Rectal smooth muscle tissue (tissue), 1 donor: ENCODE data around the gene SLC25A6.
"Not testable (repeated sequence)": the region's sequence is repeated elsewhere in the genome, so short reads cannot be mapped to it uniquely, and the experiment has no call there.

ENCODE experiments used
- H3K27ac ChIP-seq: one replicate; pipeline ENCODE4 v1.7.0; 2013; ENCODE audit warnings: low read depth, low read length, inconsistent platforms
- H3K27me3 ChIP-seq: one replicate; pipeline ENCODE4 v1.7.0; 2013; ENCODE audit warnings: low read length; ENCODE audit not compliant: control insufficient read depth, insufficient read depth
- H3K36me3 ChIP-seq: one replicate; pipeline ENCODE4 v1.7.0; 2013; ENCODE audit warnings: low read length; ENCODE audit not compliant: control insufficient read depth, insufficient read depth
- H3K4me1 ChIP-seq: one replicate; pipeline ENCODE4 v1.7.0; 2013; ENCODE audit warnings: low read length; ENCODE audit not compliant: control insufficient read depth, insufficient read depth
- H3K4me3 ChIP-seq: one replicate; pipeline ENCODE4 v1.7.0; 2013; ENCODE audit warnings: low read length
- H3K9ac ChIP-seq: one replicate; pipeline ENCODE4 v1.7.0; 2013; ENCODE audit warnings: low read length

Gene SLC25A6

GRCh38 chrX:1384658-1385252 lies 7.2 kb downstream of the SLC25A6 start:
- peaks cover 13% of the 10 kb centered on the region for H3K4me1 ChIP-seq
- no peak overlapping the region for H3K27ac ChIP-seq
- H3K36me3 ChIP-seq = peaks cover 51% of the 10 kb centered on the region
- no peak overlapping the region for H3K9ac ChIP-seq
- no peak overlapping the region for H3K4me3 ChIP-seq
- no peaks in the 10 kb centered on the region for H3K27me3 ChIP-seq

DNA sequence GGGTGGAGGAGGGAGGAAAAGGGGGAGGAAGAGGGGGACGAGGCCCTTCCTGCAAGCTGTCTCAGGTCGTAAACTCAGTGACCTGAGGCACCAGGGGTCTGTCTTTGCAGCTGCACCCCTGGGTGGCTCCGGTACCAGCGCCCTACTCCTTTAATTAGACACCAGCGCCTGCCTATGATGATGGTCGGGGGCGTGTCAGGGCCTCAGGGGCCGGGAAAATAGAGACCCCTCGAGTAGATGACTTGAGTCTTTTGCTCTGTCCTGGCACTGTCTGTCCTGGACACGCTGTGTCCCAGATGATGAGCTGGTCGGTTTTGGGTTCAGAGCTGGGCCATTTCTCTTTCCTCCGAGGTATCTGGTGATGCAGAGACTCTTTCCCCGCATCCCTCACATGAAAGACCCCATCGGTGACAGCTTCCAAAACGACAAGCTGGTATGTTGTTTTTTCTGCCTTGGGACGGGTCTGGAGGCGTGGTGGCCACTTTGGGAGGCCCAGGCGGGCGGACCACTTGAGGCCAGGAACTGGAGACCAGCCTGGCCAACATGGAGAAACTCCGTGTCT lies 11.2 kb downstream of the SLC25A6 start:
- H3K4me3 ChIP-seq = no peak overlapping the region
- no peaks in the 10 kb centered on the region for H3K27me3 ChIP-seq
- no peaks in the 10 kb centered on the region for H3K4me1 ChIP-seq
- H3K27ac ChIP-seq = no peak overlapping the region
- peaks cover 13% of the 10 kb centered on the region for H3K36me3 ChIP-seq
- no peak overlapping the region for H3K9ac ChIP-seq

DNA sequence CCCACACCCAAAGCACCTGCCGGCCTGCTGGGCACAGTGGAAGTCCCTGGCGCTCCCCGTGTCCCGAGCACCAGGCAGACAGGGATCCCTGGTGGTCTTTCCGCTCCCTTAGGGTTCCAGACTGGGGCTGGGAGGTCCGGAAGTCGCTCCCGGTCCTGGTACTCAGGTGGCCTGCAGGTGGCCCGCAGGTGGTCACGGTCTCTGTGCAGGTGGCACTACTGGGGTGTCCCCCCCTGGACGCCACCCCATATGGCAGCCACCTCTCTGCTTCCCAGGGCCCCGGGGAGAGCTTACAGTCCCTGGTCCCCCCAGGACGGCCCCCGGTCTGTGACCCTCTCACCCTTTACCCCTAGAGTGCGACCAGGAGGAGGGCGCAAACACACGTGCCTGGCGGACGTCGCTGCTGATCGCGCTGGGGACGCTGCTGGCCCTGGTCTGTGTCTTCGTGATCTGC lies 13.6 kb downstream of the SLC25A6 start:
- Histone ChIP-seq H3K4me3 (no peak overlapping the region), H3K4me1 (no peaks in the 10 kb centered on the region), H3K36me3 (peaks cover 2% of the 10 kb centered on the region), H3K9ac (no peak overlapping the region), H3K27ac (no peak overlapping the region), H3K27me3 (no peaks in the 10 kb centered on the region)

- H3K4me3 ChIP-seq = no peak overlapping the region
- H3K27me3 ChIP-seq = no peaks in the 10 kb centered on the region
- H3K4me1 ChIP-seq = no peaks in the 10 kb centered on the region
- H3K36me3 ChIP-seq = no peaks in the 10 kb centered on the region
- no peak overlapping the region for H3K9ac ChIP-seq
- no peak overlapping the region for H3K27ac ChIP-seq
Measured at GRCh38 chrX:1368385-1368698, 23.6 kb downstream of the SLC25A6 start.

- not testable (repeated sequence) for H3K27me3 ChIP-seq, H3K4me1 ChIP-seq, H3K27ac ChIP-seq, H3K36me3 ChIP-seq, H3K9ac ChIP-seq, H3K4me3 ChIP-seq
Measured at GRCh38 chrX:1366363-1366762, 25.6 kb downstream of the SLC25A6 start.

GRCh38 chrX:1361910-1362309 lies 30.0 kb downstream of the SLC25A6 start:
- Histone ChIP-seq H3K27ac (no peak overlapping the region), H3K27me3 (no peaks in the 10 kb centered on the region), H3K4me3 (no peak overlapping the region), H3K9ac (no peak overlapping the region), H3K36me3 (no peaks in the 10 kb centered on the region), H3K4me1 (no peaks in the 10 kb centered on the region)

DNA sequence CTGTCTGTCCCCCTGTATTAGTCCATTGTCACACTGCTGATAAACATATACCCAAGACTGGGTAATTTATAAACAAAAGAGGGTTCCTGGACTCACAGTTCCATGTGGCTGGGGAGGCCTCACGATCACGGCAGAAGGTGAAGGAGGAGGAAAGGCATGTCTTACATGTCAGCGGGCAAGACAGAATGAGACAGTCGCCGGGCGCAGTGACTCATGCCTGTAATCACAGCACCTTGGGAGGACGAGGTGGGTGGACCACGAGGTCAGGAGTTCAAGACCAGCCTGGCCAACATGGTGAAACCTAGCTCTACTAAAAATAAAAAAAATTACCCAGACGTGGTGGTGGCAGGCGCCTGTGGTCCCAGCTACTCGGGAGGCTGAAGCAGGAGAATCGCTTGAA lies 30.6 kb downstream of the SLC25A6 start:
- Histone ChIP-seq H3K27me3 (no peaks in the 10 kb centered on the region), H3K4me3 (no peak overlapping the region), H3K27ac (no peak overlapping the region), H3K9ac (no peak overlapping the region), H3K36me3 (no peaks in the 10 kb centered on the region), H3K4me1 (no peaks in the 10 kb centered on the region)

GRCh38 chrX:1360171-1360570 lies 31.7 kb downstream of the SLC25A6 start:
- Histone ChIP-seq H3K4me3 (no peak overlapping the region), H3K27me3 (no peaks in the 10 kb centered on the region), H3K36me3 (no peaks in the 10 kb centered on the region), H3K27ac (no peak overlapping the region), H3K4me1 (no peaks in the 10 kb centered on the region), H3K9ac (no peak overlapping the region)

DNA sequence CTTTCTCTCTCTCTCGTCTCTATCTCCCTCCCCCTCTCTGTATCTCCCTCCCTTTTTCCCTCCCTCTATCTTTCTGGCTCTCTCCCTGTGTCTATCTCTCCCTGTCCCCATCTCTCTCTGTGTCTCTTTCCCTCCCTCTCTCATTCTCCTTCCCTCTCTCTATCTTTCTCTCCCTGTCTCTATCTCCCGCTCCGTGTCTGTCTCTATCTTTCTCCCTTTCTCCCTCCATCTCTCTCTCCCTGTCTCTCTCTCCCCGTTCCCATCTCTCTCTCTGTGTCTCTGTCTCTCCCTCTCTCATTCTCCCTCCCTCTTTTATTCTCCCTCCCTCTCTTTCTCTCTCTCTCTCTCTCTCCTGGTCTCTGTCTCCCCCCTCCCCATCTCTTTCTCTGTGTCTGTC lies 32.4 kb downstream of the SLC25A6 start:
- H3K27ac ChIP-seq = no peak overlapping the region
- H3K4me1 ChIP-seq = no peaks in the 10 kb centered on the region
- no peak overlapping the region for H3K9ac ChIP-seq
- no peak overlapping the region for H3K4me3 ChIP-seq
- H3K36me3 ChIP-seq = no peaks in the 10 kb centered on the region
- no peaks in the 10 kb centered on the region for H3K27me3 ChIP-seq

DNA sequence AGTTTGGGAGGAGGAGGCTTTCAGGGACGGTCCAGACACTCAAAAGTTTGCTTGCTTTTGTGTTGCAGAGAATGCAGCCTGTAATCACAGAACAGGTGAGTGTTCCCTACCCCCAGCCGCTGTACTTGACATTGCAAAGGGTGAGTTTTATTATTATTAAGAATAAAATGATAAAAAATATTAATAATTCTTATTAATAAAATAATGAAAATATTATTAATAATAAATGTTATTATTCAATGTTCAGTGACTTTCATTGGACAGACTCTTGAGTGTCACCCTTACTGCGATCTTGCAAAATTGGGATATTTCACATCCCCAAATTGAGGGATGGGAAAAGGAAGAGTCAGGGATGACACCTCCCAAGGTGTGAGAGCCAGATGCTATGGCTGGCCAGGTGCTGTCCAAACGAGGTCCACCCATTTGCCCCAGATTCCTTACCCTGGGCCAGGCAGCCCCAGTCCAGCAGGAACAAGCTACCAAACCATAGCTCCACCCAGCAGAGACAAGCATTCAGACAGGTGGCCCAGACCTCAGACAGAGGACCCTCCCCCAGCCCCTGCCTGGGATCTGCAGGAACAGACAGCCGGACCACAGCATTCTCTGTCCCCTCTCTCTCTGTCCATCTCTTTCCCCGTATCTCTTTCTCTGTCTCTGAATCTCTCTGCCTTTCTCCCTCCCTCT lies 33.0 kb downstream of the SLC25A6 start:
- Histone ChIP-seq H3K27ac (no peak overlapping the region), H3K27me3 (no peaks in the 10 kb centered on the region), H3K36me3 (no peaks in the 10 kb centered on the region), H3K4me3 (no peak overlapping the region), H3K4me1 (no peaks in the 10 kb centered on the region), H3K9ac (no peak overlapping the region)

GRCh38 chrX:1357993-1358392 lies 33.9 kb downstream of the SLC25A6 start:
- no peak overlapping the region for H3K9ac ChIP-seq
- H3K36me3 ChIP-seq = no peaks in the 10 kb centered on the region
- no peaks in the 10 kb centered on the region for H3K4me1 ChIP-seq
- no peak overlapping the region for H3K27ac ChIP-seq
- no peak overlapping the region for H3K4me3 ChIP-seq
- no peaks in the 10 kb centered on the region for H3K27me3 ChIP-seq

DNA sequence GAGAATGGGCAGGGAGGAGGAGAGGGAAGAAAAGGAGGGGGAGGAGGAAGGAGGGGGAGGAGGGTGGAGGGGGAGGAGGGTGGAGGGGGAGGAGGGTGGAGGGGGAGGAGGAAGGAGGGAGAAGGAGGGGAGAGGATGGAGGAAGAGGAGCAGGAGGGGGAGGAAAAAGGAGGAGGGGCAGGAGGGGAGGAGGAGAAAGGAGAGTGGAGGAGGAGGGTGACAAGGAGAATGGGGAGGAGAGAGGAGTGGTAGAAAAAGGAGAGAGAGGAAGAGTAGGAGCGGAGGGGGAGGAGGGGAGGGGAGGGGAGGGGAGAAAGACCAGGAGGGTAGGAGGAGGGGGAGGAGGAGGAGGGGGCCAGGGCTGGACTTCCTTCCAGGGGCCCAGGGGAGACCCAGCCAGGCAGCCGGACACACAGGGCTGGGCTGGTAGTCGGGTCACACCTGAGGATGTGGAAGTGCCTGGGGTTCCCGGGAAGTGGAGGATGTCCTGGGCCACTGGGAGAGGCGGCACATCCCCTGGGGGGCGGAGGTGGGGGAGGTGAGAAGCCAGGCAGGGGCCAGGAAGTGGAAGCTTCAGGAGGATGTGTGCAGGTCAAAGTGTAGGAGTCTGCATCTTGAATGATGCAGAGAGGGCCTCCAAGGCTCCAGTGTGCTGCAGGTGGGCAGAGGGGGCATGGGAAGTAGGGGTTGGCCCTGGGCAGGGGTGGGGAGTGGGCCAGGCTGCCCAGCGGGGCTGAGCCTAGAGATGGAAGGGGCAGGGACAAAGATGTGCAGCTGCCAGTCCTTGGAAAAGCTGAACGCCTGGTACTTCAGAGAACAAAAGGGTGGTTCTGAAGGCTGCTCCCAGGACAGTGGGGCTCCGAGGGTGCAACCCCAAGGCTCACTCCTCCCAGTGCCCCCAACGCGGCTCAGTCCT lies 36.5 kb downstream of the SLC25A6 start:
- H3K36me3 ChIP-seq = no peaks in the 10 kb centered on the region
- no peak overlapping the region for H3K27ac ChIP-seq
- no peaks in the 10 kb centered on the region for H3K27me3 ChIP-seq
- no peak overlapping the region for H3K4me3 ChIP-seq
- no peak overlapping the region for H3K9ac ChIP-seq
- no peaks in the 10 kb centered on the region for H3K4me1 ChIP-seq
